K562 (cell line): ENCODE data around the gene RRAS. TPM values are rescaled to one million over a fixed set of nuclear protein-coding genes. Genes with fewer than 3 reads are reported as not detected.

ENCODE experiments used
- ATF1 ChIP-seq, 2 experiments: fragments of 450-650 bp in 1 of 2; IDR thresholded peaks; 2 replicates each; pipeline ENCODE4 v1.6.1; 2016; ENCODE audit warnings: missing compliant biosample characterization in 1 of 2, missing genetic modification characterization in 1 of 2
- CHCHD3 ChIP-seq: fragments of 250-450 bp; sonication (Bioruptor Pico); IDR thresholded peaks from 2 replicates; pipeline ENCODE4 v2.1.2; 2022; ENCODE audit warnings: mild to moderate bottlenecking
- FOXK1 ChIP-seq: sonication (generic); formaldehyde crosslinking; IDR thresholded peaks from 2 replicates; pipeline ENCODE4 v1.8.0; 2022; ENCODE audit warnings: missing genetic modification reagents, mild to moderate bottlenecking, borderline replicate concordance
- IFI16 ChIP-seq: fragments of 250-450 bp; sonication (Bioruptor Pico); IDR thresholded peaks from 2 replicates; pipeline ENCODE4 v2.1.2; 2022; ENCODE audit warnings: mild to moderate bottlenecking, inconsistent platforms
- NRF1 ChIP-seq, 2 experiments: fragments of 450-650 bp; IDR thresholded peaks in 1 of 2; conservative IDR thresholded peaks in 1 of 2; 2 replicates each; pipeline ENCODE4 v1.6.1; 2014; ENCODE audit warnings: mild to moderate bottlenecking in 2 of 2
- NUFIP1 ChIP-seq: fragments of 450-650 bp; IDR thresholded peaks from 2 replicates; pipeline ENCODE4 v1.6.1; 2018; ENCODE audit not compliant: partially characterized antibody
- SRSF1 ChIP-seq: fragments of 200-400 bp; formaldehyde crosslinking; IDR thresholded peaks from 2 replicates; pipeline ENCODE4 v1.6.1; 2017; ENCODE audit warnings: mild to moderate bottlenecking, low read depth, low read length, moderate library complexity
- THAP12 ChIP-seq: fragments of 250-450 bp; sonication (Bioruptor Pico); IDR thresholded peaks from 2 replicates; pipeline ENCODE4 v1.9.0; 2021; ENCODE audit warnings: mild to moderate bottlenecking, inconsistent platforms
- ZBTB43 ChIP-seq: sonication (generic); formaldehyde crosslinking; IDR thresholded peaks from 2 replicates; pipeline ENCODE4 v1.8.0; 2023; ENCODE audit warnings: mild to moderate bottlenecking, missing genetic modification reagents
- ZNF224 ChIP-seq: sonication (generic); formaldehyde crosslinking; IDR thresholded peaks from 2 replicates; pipeline ENCODE4 v1.8.0; 2022; ENCODE audit warnings: mild to moderate bottlenecking, missing genetic modification reagents
- ZNF408 ChIP-seq: fragments of 250-450 bp; sonication (Bioruptor Pico); IDR thresholded peaks from 2 replicates; pipeline ENCODE4 v1.4.0; 2020; ENCODE audit warnings: low read depth, mild to moderate bottlenecking, moderate library complexity
- ZNF76 ChIP-seq: fragments of 250-450 bp; sonication (Bioruptor Pico); IDR thresholded peaks from 2 replicates; pipeline ENCODE4 v1.4.0; 2020; ENCODE audit warnings: mild to moderate bottlenecking, moderate library complexity, borderline replicate concordance
- polyA plus RNA-seq, 8 experiments: library from polyadenylated mRNA; depleted of rRNA in 4 of 8; stranded (reverse) in 5 of 8; unstranded in 3 of 8; fragments of >200 nt; fragmentation: Nextera tagmentation in 2 of 8; fragmentation: Illumina TruSeq in 1 of 8; extraction: Ambion mirVana in 2 of 8; extraction: Trizol in 1 of 8; gene quantifications; 2 replicates each; pipeline versions ENCODE4 v1.2.1 to v1.2.3, GENCODE V29; 2011 to 2014; ENCODE audit warnings: inconsistent platforms in 1 of 8, missing spikeins in 1 of 8
- total RNA-seq, 7 experiments: library from RNA; depleted of rRNA in 6 of 7; stranded (reverse); fragments of >200 nt in 6 of 7; fragmentation: Illumina TruSeq in 2 of 7; extraction: Trizol in 2 of 7; gene quantifications; 2 replicates each; pipeline versions ENCODE4 v1.2.1 to v1.2.3, GENCODE V29; 2011 to 2021; ENCODE audit warnings: low replicate concordance in 1 of 7
- TF ChIP-seq, protein P1 (sequence below): fragments of 250-450 bp; sonication (Bioruptor Pico); IDR thresholded peaks from 2 replicates; pipeline ENCODE4 v1.5.0; 2020; ENCODE audit warnings: mild to moderate bottlenecking

RRAS gene
- total and polyA plus RNA-seq, 9 of the 15 experiments (the other 6 are each of a cell fraction or from before 2014, with no cell fraction given), result 0.70 to 17.3 (median 8.2) TPM

GRCh38 chr19:49676784-49677230 lies 36.9 kb upstream of the RRAS start (continued):
- no peak; the same call in 1 of the 2 replicates for TF ChIP-seq ZBTB43
- no peak for TF ChIP-seq CHCHD3 (CRISPR knock-in tag)
- TF ChIP-seq ZNF76 (CRISPR knock-in tag), result no peak
- TF ChIP-seq IFI16 (CRISPR knock-in tag), result no peak
- no peak for TF ChIP-seq ZNF408 (CRISPR knock-in tag)
- no peak; the same call in 1 of the 2 replicates for TF ChIP-seq ATF1 (CRISPR knock-in tag; IDR thresholded peaks at IDR 0.05)
- peak; percentile 98 for TF ChIP-seq ATF1 (tag; IDR thresholded peaks at IDR 0.05)
- no peak for TF ChIP-seq FOXK1 (CRISPR knock-in tag)
- peak; percentile 71 to 78 for TF ChIP-seq NRF1 (conservative IDR thresholded peaks at IDR 0.05 in 1 of 2, IDR thresholded peaks at IDR 0.05 in 1 of 2)
- no peak for TF ChIP-seq ZNF224 (CRISPR knock-in tag)
- no peak for TF ChIP-seq SRSF1
- no peak for TF ChIP-seq NUFIP1
- TF ChIP-seq THAP12, result no peak
- TF ChIP-seq, protein P1, sequence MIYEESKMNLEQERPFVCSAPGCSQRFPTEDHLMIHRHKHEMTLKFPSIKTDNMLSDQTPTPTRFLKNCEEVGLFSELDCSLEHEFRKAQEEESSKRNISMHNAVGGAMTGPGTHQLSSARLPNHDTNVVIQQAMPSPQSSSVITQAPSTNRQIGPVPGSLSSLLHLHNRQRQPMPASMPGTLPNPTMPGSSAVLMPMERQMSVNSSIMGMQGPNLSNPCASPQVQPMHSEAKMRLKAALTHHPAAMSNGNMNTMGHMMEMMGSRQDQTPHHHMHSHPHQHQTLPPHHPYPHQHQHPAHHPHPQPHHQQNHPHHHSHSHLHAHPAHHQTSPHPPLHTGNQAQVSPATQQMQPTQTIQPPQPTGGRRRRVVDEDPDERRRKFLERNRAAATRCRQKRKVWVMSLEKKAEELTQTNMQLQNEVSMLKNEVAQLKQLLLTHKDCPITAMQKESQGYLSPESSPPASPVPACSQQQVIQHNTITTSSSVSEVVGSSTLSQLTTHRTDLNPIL (CRISPR knock-in tag), result no peak
